GM21825 (cell line): Measurements from ENCODE around the gene MGLL.

Experiments used
- ATAC-seq: cut with Tn5 transposase; IDR thresholded peaks from one replicate; pipeline ENCODE4 v1.9.1; 2021; ENCODE audit warnings: mild to moderate bottlenecking, moderate library complexity; ENCODE audit not compliant: unreplicated experiment

The MGLL gene

DNA sequence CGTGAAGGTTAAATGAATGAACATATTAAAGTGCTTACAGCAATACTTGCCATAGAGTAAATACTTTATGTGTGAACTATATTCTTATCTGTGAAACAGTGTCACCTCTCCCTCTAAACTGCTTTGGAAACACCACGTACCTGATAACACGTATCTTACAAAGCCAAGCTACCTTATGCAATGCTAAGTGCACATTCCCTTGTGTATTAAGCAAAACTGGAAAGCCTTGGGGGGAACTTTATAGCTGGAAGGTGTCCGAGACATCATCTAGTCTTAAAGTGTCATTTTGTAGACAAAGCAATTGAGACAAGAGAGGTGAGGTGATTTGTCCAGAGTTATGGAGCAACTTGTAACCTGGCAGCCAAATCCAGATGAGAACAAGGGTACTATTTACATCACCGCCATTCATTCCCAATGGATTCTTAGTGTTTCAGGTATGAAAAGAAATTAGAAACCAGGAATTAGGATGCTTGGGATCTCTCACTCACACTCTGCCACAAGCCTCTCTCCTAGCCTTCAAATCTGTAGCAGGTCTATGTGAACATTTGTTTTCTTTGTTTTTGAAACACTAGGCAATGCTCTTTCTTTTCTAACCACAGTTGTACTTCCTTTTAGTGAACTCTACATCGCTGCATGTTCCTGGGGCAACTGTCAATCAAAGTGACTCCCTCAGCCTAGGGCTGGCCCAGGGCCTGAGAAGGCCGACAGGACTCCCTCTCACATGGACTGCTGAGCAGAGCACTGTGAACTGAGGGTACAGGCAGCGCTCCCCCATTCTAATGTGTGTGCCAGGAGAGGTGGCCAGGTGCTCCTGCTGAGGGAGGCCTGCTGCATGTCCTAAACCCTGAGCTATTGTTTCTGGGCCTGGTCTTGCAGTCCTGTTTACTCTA, 13.9 kb upstream of the MGLL start:
- peak; percentile 71 for ATAC-seq

DNA sequence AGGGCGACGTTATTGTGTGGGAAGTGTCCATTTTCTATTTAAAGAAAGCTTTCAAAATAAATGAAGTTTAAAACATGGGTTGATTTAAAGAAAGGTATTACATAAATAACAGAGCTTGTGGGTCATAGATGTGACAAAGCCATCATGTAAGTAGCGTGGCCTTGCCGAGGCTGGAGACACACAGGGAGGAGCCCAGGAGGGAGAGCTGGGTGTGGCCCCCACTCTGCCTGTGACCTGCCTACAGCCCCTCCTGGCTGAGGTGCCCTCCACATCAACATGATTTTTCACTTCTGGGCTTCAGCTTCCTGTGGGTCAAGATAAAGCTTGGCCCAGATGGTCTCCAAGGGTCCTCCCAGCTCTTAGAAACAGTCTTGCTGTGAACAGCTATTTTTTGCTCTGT, 12.5 kb upstream of the MGLL start:
- peak; percentile 13 for ATAC-seq

DNA sequence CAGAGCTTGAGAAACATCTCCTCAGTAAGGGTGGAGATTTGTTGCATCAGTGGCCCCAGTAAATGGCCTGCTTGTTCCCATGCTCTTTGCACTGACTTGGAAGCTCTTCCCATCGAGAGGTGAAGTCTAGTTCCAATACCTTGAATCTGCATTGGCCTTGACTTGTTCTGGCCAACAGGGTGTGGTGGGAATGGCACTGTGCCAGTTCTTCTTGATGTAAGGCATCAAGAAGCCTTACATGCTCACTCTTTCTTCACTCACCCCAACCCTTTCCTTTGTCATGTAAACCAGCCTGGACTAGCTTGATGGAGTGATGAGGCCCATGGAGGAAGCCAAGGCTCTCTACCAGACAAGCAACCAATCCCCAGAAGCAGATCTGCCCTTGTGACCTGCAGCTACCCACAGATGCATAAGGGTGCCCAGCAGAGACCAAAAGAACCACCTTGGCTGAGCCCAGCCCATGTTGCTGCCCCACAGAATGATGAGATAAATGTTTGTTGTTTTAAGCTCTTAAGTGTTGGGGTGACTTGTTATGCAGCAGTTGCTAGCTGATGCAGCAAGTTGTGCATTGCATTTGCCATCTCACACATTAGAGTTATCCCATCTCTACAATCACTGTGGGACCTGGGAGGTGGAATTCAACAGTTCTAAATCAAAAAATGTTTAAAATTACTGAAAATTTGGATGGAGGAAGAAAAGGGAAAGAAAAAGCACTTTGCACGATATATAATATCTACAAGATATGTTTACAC, 11.1 kb upstream of the MGLL start:
- no peak for ATAC-seq

DNA sequence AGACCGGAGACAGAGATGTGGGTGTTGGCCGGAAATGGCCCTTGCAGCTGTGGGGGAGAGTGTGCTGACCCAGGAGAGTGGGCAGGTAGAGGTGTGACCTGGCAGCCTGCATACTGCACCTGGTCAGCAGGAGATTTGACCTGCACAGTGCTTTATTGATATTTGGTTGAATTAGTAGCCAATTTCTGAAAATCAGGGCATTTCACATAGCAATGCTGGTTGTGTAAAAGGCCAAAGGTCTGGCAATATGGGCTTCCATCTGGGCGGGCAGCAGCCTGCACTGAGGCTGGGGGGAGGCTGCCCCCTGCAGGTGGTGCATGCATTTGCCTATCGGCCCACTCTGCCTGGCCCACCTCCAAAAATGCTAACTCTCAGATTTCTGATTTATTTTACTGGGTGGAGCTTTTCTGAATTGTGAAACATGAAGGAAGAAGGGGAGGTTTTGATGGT, 9.4 kb upstream of the MGLL start:
- ATAC-seq, result no peak

DNA sequence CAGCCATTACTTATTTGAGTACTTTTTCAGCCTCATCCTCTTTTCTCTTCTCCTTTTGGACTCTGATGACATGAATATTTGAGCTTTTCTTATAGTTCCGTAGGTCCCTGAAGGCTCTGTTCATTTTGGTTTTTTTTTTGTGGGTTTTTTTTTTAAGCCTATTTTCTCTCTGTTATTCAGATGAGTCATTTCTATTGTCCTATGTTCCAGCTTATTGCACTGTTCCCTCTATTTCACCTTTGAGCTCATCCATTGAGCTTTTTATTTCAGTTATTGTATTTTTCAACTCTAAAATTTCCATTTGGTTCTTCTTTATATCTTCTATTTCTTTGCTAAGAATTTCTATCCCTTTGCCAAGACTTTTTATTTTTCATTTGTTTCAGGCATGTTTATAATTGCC, 7.2 kb upstream of the MGLL start:
- no peak for ATAC-seq

DNA sequence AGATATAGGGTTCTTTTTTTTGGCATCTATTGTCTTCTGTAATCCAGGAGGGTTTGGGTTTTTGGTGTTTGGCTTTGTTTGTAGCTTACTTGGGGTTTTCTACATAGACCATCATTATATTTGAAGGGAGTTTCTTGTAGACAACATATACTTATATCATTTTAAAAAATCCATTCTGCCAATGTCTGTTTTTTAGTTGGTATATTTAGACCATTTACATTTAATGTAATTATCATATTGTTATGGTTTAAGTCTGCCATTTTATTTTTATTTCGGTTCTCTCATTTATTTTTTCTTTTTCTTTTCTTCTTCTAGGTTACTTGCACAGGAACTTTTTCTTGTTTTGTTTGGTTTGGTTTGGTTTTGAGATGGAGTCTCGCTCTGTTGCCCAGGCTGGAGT, 5.5 kb upstream of the MGLL start:
- ATAC-seq, result no peak

DNA sequence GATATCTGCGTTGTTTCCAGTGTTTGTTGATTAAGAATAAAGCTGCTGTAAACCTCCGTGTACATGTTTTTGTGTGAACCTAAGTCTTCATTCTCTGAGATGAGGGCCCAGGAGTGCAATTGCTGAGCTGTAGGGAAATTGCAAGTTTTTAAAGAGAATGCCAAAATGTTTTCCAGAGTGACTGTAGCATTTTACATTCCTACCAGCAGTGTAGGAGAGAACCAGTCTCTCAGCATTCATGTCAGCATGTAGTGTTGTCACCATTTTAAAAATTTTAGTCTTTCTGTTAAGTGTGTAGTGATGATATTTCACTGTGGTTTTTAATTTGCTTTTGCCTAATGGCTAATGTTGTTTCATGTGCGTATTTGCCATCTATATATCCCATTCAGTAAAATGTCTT, 3.4 kb upstream of the MGLL start:
- no peak for ATAC-seq

DNA sequence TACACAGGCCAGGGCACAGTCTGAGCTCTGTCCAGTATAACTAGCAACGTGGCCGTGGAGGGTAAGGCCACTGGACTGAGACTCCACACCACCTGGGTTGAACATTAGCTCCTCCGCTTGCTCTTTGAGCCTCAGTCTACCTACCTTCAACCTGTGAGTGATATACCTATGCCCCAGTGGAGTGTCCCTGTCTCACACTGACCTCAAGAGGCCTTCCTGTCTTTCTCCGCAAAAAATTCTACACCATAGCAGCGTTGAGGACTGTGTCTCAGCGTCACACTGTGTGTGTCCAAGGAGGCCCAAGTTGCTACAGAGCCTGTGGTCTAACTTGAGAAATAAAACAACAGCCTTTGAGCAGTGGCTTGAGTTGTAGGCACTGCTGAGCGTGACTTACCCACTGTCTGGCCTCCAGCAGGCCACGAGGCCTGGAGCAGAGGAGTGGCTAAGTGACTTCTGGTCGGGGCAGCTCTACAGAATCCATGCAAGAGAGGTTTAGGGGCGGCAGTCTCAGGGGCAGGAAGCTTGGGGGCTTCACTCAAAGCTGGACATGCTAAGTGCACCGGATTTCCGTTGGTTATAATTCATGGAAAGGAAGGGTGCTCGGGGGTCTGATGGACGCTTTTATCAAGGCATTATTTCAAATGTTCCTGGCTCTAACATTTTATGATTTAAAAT, 2.0 kb upstream of the MGLL start:
- ATAC-seq, result no peak

DNA sequence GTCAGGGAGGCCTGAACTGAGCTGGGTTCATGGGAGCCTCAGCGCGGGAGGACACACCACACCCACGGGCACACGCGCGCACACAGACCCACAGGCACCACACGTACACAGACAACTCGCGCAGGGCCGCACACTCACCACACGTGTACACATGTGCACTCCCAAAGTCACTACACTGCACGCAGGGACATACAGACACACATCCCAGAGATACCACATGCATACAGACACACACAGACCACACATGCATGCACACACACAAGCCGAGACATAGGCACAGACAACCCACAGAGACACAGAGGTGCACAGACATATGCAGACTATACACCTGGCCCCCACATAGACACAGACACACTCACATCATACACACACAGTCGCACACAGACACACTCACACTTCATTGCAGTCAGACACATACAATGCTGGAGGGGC, 1.1 kb upstream of the MGLL start:
- ATAC-seq, result no peak

DNA sequence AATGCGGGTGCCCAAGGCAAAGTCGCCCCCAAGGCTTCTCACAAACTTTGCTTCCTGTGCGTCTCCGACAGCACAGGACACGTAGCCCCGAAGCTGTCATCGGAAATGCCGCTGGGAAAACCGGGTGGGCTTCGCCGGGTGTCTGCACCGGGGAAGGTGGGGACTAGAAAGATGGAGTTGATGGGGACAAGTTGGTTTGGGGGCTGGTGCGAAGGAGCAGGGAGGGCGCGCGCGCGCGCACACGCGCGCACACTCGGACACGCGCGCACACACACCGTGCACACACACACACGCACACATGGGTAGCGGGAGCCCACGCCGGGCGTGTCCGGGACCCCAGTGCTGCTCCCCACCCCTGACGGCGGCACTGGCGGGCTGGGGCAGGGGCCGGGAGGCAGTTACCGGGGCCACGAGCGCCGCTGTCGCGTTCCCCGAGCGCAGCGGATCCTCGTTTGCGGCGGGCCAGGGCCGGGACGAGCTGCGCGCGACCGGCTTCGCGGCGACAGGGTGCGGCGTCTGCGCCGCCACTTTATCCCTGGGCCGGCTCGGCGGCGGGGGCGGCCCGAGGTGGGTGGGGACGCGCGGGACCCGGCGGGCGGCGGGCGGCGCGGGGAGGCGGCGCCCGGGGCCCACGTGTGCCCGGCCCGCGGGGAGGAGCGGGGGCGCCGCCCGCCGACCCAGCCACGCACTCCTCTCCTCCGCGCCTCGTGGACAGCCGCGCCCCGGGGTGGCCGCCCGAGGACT, 539 bp upstream of the MGLL start:
- peak; percentile 40 for ATAC-seq

DNA sequence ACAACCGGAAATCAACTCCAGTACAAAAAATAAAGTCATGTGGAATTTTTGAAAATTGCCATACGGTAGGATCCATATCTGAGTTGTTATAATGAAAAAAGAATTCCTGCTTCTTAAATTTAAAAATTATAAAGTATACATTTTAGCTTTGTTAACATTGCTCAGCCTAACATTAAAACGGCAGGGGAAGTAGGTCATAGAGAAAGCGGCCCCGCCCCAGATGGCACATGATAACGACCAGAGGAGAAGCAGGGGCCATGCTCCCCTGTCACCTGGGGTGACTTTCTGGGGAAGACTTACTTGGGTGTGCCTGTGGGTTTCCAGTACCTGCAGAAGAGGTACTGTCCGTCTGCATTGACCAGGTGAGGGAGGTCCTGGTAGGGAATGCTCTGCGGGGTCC, 921 bp downstream of the MGLL start:
- no peak for ATAC-seq

DNA sequence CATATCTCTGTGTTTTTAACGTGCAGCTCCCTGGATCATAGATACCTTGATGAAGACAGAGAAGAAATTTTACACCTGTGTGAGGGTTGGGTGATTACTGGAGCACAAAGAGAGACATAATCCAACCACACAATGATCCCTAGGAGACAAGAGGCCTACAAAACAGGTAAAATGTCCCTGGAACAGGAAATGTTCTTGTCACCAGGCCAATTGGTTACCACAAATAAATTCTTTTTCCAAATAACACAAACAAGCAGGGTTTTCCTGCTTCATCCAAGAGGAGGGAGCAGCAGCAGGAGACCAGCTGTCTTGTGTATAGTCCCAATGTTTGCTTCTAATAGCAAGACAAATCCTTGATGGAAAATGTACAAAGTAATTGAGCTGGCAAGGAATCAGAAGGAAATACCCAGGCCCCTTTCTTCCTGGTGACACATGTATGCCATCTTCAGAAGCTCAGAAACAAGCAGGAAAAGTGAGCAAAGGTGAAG, 1.4 kb downstream of the MGLL start:
- no peak for ATAC-seq

DNA sequence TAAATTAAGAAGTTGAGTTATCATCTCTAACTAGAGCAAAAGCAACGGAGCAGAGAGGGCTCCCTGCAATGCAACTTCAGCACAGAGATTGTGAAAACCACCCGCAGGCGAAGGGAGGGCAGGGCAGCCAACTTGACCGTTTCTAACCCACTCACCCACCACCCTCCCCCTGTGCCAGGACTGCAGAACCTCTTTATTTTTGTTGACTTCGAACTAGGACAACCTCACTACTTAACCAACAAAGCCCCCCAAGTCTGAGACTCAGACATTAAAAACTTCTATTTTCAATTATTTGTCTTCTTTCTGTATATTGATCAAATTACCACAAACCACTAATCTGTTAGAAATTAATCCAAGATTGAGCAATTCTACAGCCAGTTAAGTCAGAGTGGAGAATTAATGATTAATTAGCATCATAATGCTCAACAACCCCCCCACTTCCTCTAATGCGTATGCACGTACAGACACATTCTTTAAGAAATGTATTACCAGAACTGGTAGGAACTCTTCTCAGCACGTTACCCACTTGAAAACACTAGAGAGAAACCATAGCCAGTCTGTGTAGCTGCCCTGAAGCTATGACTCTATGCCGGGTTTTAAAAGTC, 2.0 kb downstream of the MGLL start:
- ATAC-seq, result no peak

DNA sequence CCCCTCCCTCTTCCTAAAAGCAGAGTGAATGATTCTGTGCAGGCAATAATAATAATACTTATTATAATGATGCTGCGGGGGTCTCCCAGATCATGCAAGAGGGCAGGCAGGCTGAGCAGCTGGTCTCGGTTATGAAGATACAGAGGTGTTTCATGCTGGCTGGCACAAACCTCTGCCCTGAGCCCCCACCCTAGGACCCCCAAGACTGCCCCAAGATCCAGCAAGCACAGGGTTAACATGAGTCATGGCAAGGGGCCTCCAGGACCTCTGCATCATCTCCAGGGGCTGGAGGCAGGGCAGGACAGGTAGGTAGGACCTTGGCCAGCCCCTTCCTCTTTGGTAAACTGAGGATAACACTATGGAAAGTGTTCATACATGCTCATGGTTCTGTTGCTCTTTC, 2.7 kb downstream of the MGLL start:
- no peak for ATAC-seq

DNA sequence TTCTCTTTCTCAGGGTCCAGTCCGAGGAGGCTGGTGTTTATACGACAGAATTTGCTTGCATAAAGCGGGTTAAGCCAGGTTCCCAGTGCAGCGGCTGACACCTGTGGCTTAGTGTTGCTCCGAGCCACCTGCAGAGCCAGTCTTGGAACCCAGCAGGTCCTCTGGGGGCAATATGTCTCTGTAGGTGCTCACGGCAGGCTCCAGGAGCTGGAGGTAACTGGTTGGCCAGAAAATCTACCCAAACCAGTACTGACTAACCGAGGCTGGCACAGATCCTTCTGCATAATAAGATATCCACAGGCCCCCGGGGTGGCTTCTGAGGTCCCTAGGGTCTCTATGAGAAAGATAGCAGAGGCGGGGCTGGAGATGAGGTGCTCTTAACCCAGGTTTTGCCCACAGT, 3.2 kb downstream of the MGLL start:
- ATAC-seq, result no peak

DNA sequence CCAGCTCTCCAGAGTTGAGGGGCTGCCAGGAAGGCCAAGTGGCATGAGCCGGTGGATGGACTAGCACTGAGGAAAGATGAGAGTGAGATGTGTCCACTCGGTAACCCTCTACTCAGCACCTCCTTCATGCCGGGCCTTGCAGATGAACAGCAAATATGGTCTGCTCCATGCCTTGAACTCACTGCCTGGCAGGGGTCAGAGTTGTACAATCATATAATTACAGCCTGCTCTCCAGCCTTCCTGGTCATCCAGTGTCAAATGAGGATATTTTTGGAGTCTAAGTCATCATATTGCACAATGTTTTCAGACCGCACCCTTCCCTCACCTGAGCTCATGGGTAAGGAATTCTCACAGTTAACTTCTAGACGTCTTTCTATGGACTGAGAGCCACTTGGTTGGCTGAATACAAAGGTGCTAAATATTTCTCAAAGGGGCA, 4.9 kb downstream of the MGLL start:
- no peak for ATAC-seq

DNA sequence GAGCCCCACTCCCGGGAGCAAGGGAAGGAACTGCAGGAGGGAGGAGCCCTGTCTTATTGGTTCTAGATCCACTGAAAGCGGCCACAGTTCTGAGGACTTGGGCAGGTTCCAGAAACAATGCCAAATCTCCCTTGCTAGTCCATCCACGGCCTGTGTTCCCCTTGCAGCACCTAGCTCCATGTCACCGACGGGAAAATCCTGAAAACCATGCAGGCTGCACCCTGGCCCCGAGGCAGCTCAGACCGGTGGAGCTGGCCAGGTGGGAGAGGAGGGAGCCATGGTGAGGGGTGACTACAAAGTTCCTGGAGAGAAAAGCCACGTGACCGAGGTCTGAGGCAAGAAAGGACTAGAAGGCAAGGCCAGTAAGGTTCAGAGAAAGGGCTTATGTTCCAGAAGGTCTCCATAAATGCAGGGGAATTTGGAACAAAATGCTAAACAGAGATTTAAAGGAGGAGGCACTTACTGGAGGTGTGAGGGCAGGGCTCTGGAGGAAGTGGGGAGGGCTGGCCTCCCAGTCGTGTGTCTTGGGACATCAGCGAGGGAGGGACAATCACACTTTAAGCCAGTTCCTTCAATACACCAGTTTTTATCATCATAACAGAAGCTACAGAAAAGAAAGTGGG, 5.4 kb downstream of the MGLL start:
- no peak for ATAC-seq

DNA sequence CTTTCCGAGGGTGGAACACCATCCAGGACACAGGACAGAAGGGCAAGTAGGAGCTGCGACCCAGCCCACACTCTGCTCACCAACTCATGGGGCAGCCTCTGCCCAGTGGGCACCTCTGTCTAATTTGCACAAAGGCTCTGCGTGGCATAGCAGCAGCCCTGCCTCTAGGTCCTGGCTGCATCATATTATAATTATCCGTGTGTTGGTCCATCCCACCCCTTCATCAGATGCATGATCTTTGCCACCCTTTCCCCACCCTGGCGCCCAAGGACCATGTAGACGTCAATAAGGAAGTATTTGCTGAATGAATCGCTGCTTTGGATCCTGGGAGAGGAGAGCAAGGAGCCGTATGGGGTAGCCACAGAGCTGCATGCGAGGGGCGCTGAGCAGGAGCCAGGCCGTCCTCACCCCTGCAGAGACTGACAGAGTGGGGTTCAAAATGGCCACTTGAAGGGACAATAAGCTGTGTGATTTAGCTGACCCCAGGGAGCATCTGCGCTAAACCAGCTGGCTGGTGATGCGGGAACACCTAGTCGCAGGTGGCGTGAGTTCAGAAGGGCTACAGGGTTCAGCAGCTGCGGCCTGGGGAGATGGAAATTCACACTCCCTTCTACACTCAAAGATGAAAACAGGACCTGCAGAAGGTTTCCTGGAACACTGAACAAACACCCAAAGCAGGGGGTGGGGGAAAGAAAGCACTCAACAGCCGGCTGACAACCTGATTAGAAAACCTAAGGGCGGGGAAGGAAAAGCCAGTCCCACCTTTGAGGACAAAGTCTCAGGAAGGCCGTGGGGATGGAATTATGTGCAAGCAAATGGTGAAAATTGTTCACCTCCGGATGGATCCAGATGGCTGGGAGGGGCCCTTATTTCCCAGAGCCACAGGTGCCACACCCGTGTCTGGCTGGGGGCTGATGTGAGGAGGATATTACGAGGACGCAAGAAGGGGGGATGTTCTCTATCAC, 6.4 kb downstream of the MGLL start:
- no peak for ATAC-seq

DNA sequence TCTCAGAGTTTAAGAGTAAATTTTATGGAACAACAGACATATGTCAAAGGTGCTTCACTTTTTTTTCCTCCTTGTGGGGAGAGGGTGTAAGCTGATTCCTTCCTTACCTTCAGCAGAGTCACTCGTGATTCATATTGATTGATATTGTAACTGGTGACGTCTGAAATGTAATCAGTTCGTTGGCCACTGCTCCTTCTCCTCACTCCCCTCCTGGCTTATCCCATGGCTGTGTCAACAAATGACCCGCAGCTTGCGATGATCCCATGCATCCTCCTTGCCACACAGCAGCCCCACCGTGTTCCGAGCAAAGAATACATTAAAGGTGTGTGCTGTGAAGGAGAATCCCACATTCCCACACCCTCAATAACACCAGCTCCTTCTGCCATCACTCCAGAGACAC, 7.3 kb downstream of the MGLL start:
- ATAC-seq, result no peak
